Subcutaneous adipose tissue (tissue), 4 donors: ENCODE data around the gene HSD17B12. TPM values are rescaled to one million over a fixed set of nuclear protein-coding genes. Genes with fewer than 3 reads are reported as not detected.

Experiments
- total RNA-seq, 4 donors: library from RNA; depleted of rRNA; stranded (reverse); fragments of >200 nt; gene quantifications; one replicate each; pipeline ENCODE4 v1.1.0, GENCODE V29; 2016
- TF ChIP-seq, protein P1 (sequence below): fragments of 450-650 bp; IDR thresholded peaks from one replicate; pipeline ENCODE4 v1.5.1; 2016; ENCODE audit warnings: low read depth, mild to moderate bottlenecking, control low read depth, antibody characterized with exemption, moderate library complexity

The HSD17B12 gene
- total RNA-seq, 4 donors from 2014 or later: 41.2 to 65.6 (median 57.6) TPM

DNA sequence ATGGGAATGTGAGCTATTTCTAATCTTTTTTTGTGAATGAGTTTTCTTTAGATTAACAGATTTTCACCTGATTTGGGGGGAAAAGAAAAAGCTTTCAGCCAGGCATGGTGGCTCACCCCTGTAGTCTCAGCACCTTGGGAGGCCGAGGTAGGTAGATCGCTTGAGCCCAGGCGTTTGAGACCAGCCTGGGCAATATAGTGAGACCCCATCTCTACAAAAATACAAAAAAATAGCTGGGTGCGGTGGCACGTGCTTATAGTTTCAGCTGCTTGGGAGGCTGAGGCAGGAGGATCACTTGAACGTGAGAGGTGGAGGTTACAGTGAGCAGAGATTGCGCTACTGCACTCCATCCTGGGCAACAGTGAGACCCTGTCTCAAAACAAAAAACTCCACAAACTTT is 92.2 kb downstream of the HSD17B12 start:
- TF ChIP-seq, protein P1, sequence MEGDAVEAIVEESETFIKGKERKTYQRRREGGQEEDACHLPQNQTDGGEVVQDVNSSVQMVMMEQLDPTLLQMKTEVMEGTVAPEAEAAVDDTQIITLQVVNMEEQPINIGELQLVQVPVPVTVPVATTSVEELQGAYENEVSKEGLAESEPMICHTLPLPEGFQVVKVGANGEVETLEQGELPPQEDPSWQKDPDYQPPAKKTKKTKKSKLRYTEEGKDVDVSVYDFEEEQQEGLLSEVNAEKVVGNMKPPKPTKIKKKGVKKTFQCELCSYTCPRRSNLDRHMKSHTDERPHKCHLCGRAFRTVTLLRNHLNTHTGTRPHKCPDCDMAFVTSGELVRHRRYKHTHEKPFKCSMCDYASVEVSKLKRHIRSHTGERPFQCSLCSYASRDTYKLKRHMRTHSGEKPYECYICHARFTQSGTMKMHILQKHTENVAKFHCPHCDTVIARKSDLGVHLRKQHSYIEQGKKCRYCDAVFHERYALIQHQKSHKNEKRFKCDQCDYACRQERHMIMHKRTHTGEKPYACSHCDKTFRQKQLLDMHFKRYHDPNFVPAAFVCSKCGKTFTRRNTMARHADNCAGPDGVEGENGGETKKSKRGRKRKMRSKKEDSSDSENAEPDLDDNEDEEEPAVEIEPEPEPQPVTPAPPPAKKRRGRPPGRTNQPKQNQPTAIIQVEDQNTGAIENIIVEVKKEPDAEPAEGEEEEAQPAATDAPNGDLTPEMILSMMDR: no peak

DNA sequence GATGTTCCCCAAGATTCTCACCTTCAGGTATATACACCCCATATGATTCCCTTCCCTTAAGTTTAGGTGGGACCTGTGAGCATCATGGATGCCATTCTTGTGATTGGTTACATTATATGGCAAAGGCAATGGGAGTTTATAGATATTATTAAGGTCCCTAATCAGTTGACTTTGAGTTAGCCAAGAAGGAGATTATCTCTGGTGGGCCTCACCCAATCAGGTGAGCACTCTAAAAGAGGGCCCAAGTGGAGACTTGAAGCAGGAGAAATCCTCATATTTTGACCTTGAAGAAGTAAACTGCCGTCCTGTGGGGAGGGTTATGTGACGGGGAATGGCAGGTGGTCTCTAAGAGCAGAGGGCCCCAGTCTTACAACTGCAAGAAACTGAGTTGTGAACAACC is 94.2 kb downstream of the HSD17B12 start:
- TF ChIP-seq, protein P1: no peak

DNA sequence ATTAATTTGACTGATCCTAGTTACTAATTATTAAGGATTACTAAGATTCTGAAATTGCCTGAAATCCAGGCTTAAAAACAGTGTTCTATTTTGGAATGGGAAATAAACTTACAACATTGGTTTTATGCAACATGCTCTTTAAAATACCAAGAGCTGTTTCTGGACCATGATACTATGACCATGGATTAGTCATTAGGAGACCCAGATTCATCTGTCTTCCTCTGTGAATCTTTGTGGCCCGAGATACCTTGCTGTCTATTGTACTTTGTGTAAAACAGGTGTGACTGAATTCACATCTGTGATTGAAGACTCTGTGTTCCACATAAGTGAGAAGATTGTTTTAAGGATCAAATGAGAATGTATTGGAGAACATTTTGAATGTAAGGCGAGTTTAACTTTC is 98.8 kb downstream of the HSD17B12 start:
- TF ChIP-seq, protein P1: no peak

DNA sequence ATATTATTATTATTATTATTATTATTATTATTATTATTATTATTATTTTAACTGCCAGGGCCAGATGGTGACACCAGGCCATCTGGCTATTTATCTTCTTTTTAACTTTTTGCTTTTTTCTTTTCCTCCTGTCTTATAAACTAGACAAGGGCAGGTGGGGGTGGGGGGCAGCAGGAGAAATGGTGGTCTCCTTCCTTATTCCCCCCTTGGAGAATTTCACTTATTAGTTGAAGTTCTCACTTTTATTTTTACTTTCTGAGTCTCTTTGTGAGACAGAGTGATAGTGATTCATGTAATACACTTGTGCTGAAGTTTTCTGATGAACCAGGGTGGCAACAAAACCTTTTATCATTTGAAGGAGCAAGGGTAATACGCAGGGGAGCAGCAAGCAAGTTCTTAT is 103.8 kb downstream of the HSD17B12 start:
- TF ChIP-seq, protein P1: no peak

DNA sequence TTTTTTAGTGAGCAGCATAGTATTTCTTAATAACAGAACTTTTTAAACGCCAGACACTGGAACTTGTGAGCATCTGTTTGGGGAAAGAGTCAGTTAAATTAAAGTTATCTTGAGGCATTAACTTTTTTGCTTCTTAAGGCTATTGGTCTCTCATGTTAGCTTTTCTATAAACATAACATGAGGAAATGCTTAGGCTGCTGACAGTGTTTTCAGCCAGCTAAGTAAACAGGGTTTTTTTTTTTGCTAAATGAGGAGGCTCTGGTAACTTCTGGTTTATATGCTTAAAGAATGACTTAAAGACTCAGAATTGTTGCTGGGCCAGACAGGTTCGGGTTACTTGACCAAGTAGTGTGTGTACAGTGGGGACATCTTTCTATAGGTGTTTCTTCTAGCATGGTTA is 104.3 kb downstream of the HSD17B12 start:
- TF ChIP-seq, protein P1: no peak

DNA sequence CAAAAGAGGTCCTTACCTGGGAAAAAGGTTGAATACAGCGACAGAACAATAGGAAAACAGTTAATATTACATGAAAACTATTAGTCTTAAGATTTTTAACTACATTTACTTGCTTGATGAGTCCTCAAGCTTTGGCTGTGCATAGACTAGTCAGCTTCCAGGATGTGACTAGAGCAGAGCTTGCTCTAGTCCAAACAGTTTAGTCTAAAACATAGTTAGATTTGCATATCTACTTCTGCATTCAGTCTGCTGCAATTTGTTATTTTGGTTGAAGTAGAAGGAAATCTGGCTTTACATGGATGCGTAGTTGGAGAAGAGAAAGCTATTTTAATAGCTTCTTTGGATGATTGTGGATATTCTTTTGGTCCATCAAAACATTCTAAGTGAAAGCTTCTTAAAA is 104.8 kb downstream of the HSD17B12 start:
- TF ChIP-seq, protein P1: no peak

DNA sequence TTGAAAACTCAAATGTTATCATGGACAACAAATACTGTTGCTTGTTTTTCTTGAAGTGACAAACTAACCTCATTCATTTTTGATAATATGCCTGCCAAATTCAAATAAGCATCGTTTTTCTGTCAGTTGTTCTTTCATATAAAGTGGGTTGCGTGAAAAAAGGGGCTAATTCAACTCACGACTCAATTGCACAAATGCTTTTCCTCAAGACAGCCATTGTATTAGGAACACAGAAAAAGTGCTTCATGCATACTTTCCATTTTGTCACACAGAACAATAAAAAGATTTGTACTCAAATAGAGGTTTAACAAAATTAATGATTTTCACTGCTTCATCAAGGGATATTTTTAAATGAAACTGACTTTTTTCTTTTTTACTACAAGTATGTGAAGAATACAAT is 105.5 kb downstream of the HSD17B12 start:
- TF ChIP-seq, protein P1: no peak
